Astrocyte (in vitro differentiated cells and primary cell): ENCODE measurements around the gene LRRC43.

Source experiments
- CTCF ChIP-seq: IDR thresholded peaks from 2 replicates; pipeline ENCODE4 v1.5.1; 2011; ENCODE audit warnings: low read depth, mild to moderate bottlenecking, inconsistent platforms, low read length, moderate library complexity; ENCODE audit not compliant: insufficient read depth
- EZH2 ChIP-seq: IDR thresholded peaks from 2 replicates; pipeline ENCODE4 v1.6.1; 2012; ENCODE audit warnings: mild to moderate bottlenecking, low read length, inconsistent platforms; ENCODE audit not compliant: insufficient read depth

GRCh38 chr12:122140467-122141257 is 42.3 kb upstream of the LRRC43 start:
- TF ChIP-seq EZH2 = no peak
- no peak for TF ChIP-seq CTCF
